Esophagus muscularis mucosa (tissue), 4 donors: Measurements from ENCODE around the gene SLBP. TPM values are rescaled to one million over a fixed set of nuclear protein-coding genes. Genes with fewer than 3 reads are reported as not detected.

Experiments used
- DNase-seq: peaks from one replicate; pipeline ENCODE4 v3.0.0-alpha.2; 2017; ENCODE audit errors: extremely low spot score
- H3K27ac ChIP-seq, 4 donors: fragments of 200-600 bp; sonication (generic); replicated peaks in 1 of 4; 1 replicate in 3 of 4; 2 replicates in 1 of 4; pipeline ENCODE4 v1.5.1; 2016 to 2019; ENCODE audit warnings: mild to moderate bottlenecking in 1 of 4
- H3K27me3 ChIP-seq, 4 donors: fragments of 200-600 bp; sonication (generic); one replicate each; pipeline versions ENCODE4 v1.5.1 to v1.6.0; 2016 to 2019
- H3K36me3 ChIP-seq, 4 donors: fragments of 200-600 bp; sonication (generic); one replicate each; pipeline ENCODE4 v1.5.1; 2016 to 2019
- H3K4me1 ChIP-seq, 4 donors: fragments of 200-600 bp; sonication (generic); one replicate each; pipeline ENCODE4 v1.5.1; 2016 to 2019
- H3K4me3 ChIP-seq, 4 donors: fragments of 200-600 bp; sonication (generic); 1 replicate in 2 of 4; 2 replicates in 2 of 4; pipeline ENCODE4 v1.5.1; 2016 to 2019; ENCODE audit warnings: mild to moderate bottlenecking in 4 of 4, moderate library complexity in 1 of 4
- H3K9me3 ChIP-seq, 4 donors: fragments of 200-600 bp; sonication (generic); 1 replicate in 3 of 4; 2 replicates in 1 of 4; pipeline ENCODE4 v1.5.1; 2016 to 2019
- CTCF ChIP-seq, 3 experiments: fragments of 200-600 bp in 2 of 3; fragments of 450-650 bp in 1 of 3; sonication (generic) in 2 of 3; IDR thresholded peaks; one replicate each; pipeline ENCODE4 v1.5.1; 2017 to 2019; ENCODE audit warnings: antibody characterized with exemption in 3 of 3, mild to moderate bottlenecking in 2 of 3, moderate library complexity in 1 of 3
- EP300 ChIP-seq: sonication (generic); formaldehyde crosslinking; IDR thresholded peaks from one replicate; pipeline ENCODE4 v1.6.1; 2017; ENCODE audit warnings: antibody characterized with exemption
- POLR2A ChIP-seq: fragments of 450-650 bp; IDR thresholded peaks from one replicate; pipeline ENCODE4 v1.6.1; 2017; ENCODE audit warnings: antibody characterized with exemption, moderate library complexity, mild to moderate bottlenecking, low read depth
- POLR2AphosphoS5 ChIP-seq, 2 donors: sonication (generic); formaldehyde crosslinking; IDR thresholded peaks; one replicate each; pipeline ENCODE4 v1.6.1; 2017; ENCODE audit warnings: antibody characterized with exemption in 2 of 2
- WGBS: methylation state at CpG from one replicate; pipeline ENCODE4 v1.1.5; 2018; 5-methylcytosine and 5-hydroxymethylcytosine counted together
- intact Hi-C: fragments of 100-400 bp; cut with DNase I; formaldehyde crosslinking; loops from one replicate; pipeline ENCODE4 v1.15.1; 2023
- total RNA-seq, 4 donors: library from RNA; depleted of rRNA; stranded (reverse); fragments of >200 nt; gene quantifications; one replicate each; pipeline versions ENCODE4 v1.1.0 to v1.2.1, GENCODE V29; 2016

The SLBP gene
- total RNA-seq, 4 donors from 2014 or later, result 41.5 to 56.1 (median 45.5) TPM

- Histone ChIP-seq H3K4me3 (no peak overlapping the region), H3K4me1 (peaks cover 0 to 7% (median 5%) of the 10 kb centered on the region in 4 donors), H3K9me3 (peaks cover 0 to 5% (median 0%) of the 10 kb centered on the region in 4 donors), H3K27ac (no peak overlapping the region), H3K27me3 (peaks cover 0 to 44% (median 2%) of the 10 kb centered on the region in 4 donors), H3K36me3 (peaks cover 0 to 29% (median 28%) of the 10 kb centered on the region in 4 donors)
- TF ChIP-seq CTCF (IDR thresholded peaks at IDR 0.05) (peak; percentile 59 to 77 (median 69)), EP300 (no peak)
- no peak for DNase-seq
- WGBS, result 7% methylated on average over 3 of the region's 17 CpGs
- intact Hi-C loops, result loop anchor here (2.0 to 5.0 kb wide), 2 partner anchors 63 to 151 kb away; no protein-coding TSS in a partner anchor
These were observed 34.2 kb upstream of the SLBP start for GRCh38 chr4:1746265-1746691.

DNA sequence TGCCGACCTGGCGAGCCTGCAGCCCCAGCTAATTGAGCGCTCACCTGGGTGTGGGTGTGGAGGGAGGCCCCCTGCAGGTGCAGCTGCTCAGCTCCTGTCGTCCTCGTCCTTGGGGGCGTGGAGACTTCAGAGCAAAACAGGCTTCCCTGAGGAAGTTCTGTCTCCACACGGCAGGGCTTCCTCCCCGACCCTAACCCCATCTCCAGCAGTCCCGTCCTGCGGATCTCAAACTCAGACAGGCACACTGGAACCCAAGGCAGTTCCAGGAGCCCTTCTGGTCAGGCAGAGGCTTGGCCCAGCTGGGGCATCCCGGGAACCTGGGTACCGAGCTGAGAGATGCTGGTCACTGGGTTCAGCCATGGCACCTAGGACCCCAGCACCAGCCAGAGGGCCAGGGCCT is 33.6 kb upstream of the SLBP start:
- H3K4me1 ChIP-seq, result peaks cover 0 to 7% (median 5%) of the 10 kb centered on the region in 4 donors
- H3K9me3 ChIP-seq, result peaks cover 0 to 5% (median 0%) of the 10 kb centered on the region in 4 donors
- H3K4me3 ChIP-seq, result no peak overlapping the region
- intact Hi-C loops, result loop anchor here (2.0 to 5.0 kb wide), 2 partner anchors 63 to 152 kb away; no protein-coding TSS in a partner anchor
- no peak for DNase-seq
- no peak overlapping the region for H3K27ac ChIP-seq
- TF ChIP-seq CTCF (IDR thresholded peaks at IDR 0.05), result no peak
- TF ChIP-seq EP300, result no peak
- no peak for TF ChIP-seq POLR2AphosphoS5 (IDR thresholded peaks at IDR 0.05)
- TF ChIP-seq POLR2A, result no peak
- 89% methylated on average over 10 of the region's 12 CpGs for WGBS
- peaks cover 2 to 35% (median 34%) of the 10 kb centered on the region in 4 donors for H3K36me3 ChIP-seq
- peaks cover 0 to 38% (median 2%) of the 10 kb centered on the region in 4 donors for H3K27me3 ChIP-seq

- WGBS, result 94% methylated on average over 13 of the region's 13 CpGs
- intact Hi-C loops, result loop anchor here (5.0 kb wide), 1 partner anchor 152 kb away; no protein-coding TSS in a partner anchor
- TF ChIP-seq POLR2A (no peak), POLR2AphosphoS5 (IDR thresholded peaks at IDR 0.05) (no peak), CTCF (IDR thresholded peaks at IDR 0.05) (no peak)
These were observed 33.0 kb upstream of the SLBP start for GRCh38 chr4:1745165-1745564.

GRCh38 chr4:1744552-1744951 is 32.4 kb upstream of the SLBP start:
- Histone ChIP-seq H3K4me3 (no peak overlapping the region), H3K36me3 (peaks cover 4 to 45% (median 40%) of the 10 kb centered on the region in 4 donors), H3K27ac (no peak overlapping the region), H3K4me1 (peaks cover 0 to 7% (median 5%) of the 10 kb centered on the region in 4 donors), H3K27me3 (peaks cover 0 to 29% (median 2%) of the 10 kb centered on the region in 4 donors), H3K9me3 (peaks cover 0 to 5% (median 0%) of the 10 kb centered on the region in 4 donors)
- WGBS, result 93% methylated on average over 6 of the region's 14 CpGs
- intact Hi-C loops, result no loop called here
- TF ChIP-seq EP300 (no peak), CTCF (IDR thresholded peaks at IDR 0.05) (no peak), POLR2AphosphoS5 (IDR thresholded peaks at IDR 0.05) (no peak), POLR2A (no peak)
- DNase-seq, result no peak

More at GRCh38 chr4:1745165-1745564, 33.0 kb upstream of the SLBP start:
- Histone ChIP-seq H3K9me3 (peaks cover 0 to 5% (median 0%) of the 10 kb centered on the region in 4 donors), H3K4me1 (peaks cover 0 to 7% (median 5%) of the 10 kb centered on the region in 4 donors), H3K36me3 (peaks cover 4 to 39% (median 37%) of the 10 kb centered on the region in 4 donors), H3K4me3 (no peak overlapping the region), H3K27ac (no peak overlapping the region), H3K27me3 (peaks cover 0 to 35% (median 2%) of the 10 kb centered on the region in 4 donors)
- no peak for DNase-seq
